ENCODE data around the gene EIF4E.

GRCh38 chr4:98961770-98962169 is 32.8 kb upstream of the EIF4E start:
- TF ChIP-seq CTCF (conservative IDR thresholded peaks at IDR 0.05; ENCODE audit: low read length) (no peak), EZH2phosphoT487 (IDR thresholded peaks at IDR 0.05; ENCODE audit: borderline replicate concordance) (no peak)
